Endothelial cell of umbilical vein (primary cell): ENCODE measurements around the gene SLC22A4. TPM values are rescaled to one million over a fixed set of nuclear protein-coding genes. Genes with fewer than 3 reads are reported as not detected.

ENCODE experiments used
- BruUV-seq: library from RNA; stranded (reverse); fragments of 400-500 nt; replicated peaks from 2 replicates; lab custom pipeline; 2021; lab: Mats Ljungman, UMichigan
- CTCF ChIA-PET: fragments of 300-600, 350-600 bp; sonication (Branson Sonifier 250); formaldehyde crosslinking; loops from one replicate; lab custom pipeline; 2021; ENCODE audit warnings: antibody characterized with exemption, inconsistent platforms; lab: Charles Lee
- POLR2A ChIA-PET: fragments of 300-600, 350-600 bp; sonication (Branson Sonifier 250); formaldehyde crosslinking; loops from one replicate; lab custom pipeline; 2021; ENCODE audit warnings: antibody characterized with exemption, inconsistent platforms; lab: Charles Lee
- DNase-seq: peaks from one replicate; pipeline ENCODE4 v3.0.0-alpha.2; 2011; ENCODE audit warnings: low read depth, low spot score
- FAIRE-seq: peaks from 2 replicates; lab custom pipeline; 2011; peaks lifted over from hg19 to GRCh38; lab: Jason Lieb, UNC
- H2AFZ ChIP-seq: 2 replicates; pipeline ENCODE4 v1.6.0; 2012; ENCODE audit warnings: low read depth, low read length, control low read depth, inconsistent platforms
- H3K27ac ChIP-seq: 2 replicates; pipeline ENCODE4 v1.5.1; 2011; ENCODE audit warnings: low read depth, mild to moderate bottlenecking, control low read depth, low read length, moderate library complexity; ENCODE audit not compliant: insufficient read depth
- H3K27me3 ChIP-seq, 2 experiments: 2 replicates each; pipeline versions ENCODE4 v1.6.0 to v1.6.1; 2011; ENCODE audit warnings: low read length in 2 of 2, mixed read lengths in 1 of 2; ENCODE audit not compliant: control insufficient read depth in 2 of 2, insufficient read depth in 2 of 2
- H3K36me3 ChIP-seq, 2 experiments: 2 replicates in 1 of 2; 3 replicates in 1 of 2; pipeline ENCODE4 v1.5.1; 2011; ENCODE audit warnings: low read length in 2 of 2, mild to moderate bottlenecking in 1 of 2, moderate library complexity in 1 of 2; ENCODE audit not compliant: control insufficient read depth in 2 of 2, insufficient read depth in 2 of 2; ENCODE audit errors: extremely low read depth in 1 of 2
- H3K4me1 ChIP-seq: 3 replicates; pipeline ENCODE4 v1.5.1; 2011; ENCODE audit warnings: mild to moderate bottlenecking, low read length; ENCODE audit not compliant: control insufficient read depth, insufficient read depth; ENCODE audit errors: extremely low read depth
- H3K4me2 ChIP-seq: 2 replicates; pipeline ENCODE4 v1.6.1; 2011; ENCODE audit warnings: low read length, control low read depth, mixed read lengths; ENCODE audit not compliant: insufficient read depth
- H3K4me3 ChIP-seq, 3 experiments: fragments of 200-600 bp in 1 of 3; sonication (generic), shearing (Covaris generic) in 1 of 3; replicated peaks in 1 of 3; 2 replicates each; pipeline ENCODE4 v1.5.1; 2011 to 2016; ENCODE audit warnings: control low read depth in 3 of 3, low read length in 3 of 3, mild to moderate bottlenecking in 2 of 3, inconsistent platforms in 1 of 3, low read depth in 1 of 3, moderate library complexity in 1 of 3; ENCODE audit not compliant: insufficient read depth in 1 of 3
- H3K79me2 ChIP-seq: 2 replicates; pipeline ENCODE4 v1.6.0; 2012; ENCODE audit warnings: low read length, inconsistent platforms; ENCODE audit not compliant: control insufficient read depth, insufficient read depth
- H3K9ac ChIP-seq: replicated peaks from 2 replicates; pipeline ENCODE3; 2011; ENCODE audit warnings: low read length, control low read depth; ENCODE audit not compliant: insufficient read depth; ENCODE audit errors: extremely low read depth
- H3K9me1 ChIP-seq: replicated peaks from 3 replicates; pipeline ENCODE4 v1.6.0; 2011; ENCODE audit warnings: mild to moderate bottlenecking, low read length; ENCODE audit not compliant: control insufficient read depth, insufficient read depth; ENCODE audit errors: extremely low read depth
- H3K9me3 ChIP-seq: replicated peaks from 2 replicates; pipeline ENCODE4 v1.5.1; 2012; ENCODE audit warnings: low read length, inconsistent platforms; ENCODE audit not compliant: control insufficient read depth, insufficient read depth
- H4K20me1 ChIP-seq: replicated peaks from 2 replicates; pipeline ENCODE3; 2011; ENCODE audit warnings: mild to moderate bottlenecking, low read length; ENCODE audit not compliant: control insufficient read depth, insufficient read depth; ENCODE audit errors: extremely low read depth
- EZH2 ChIP-seq: IDR thresholded peaks from 2 replicates; pipeline ENCODE4 v1.6.1; 2012; ENCODE audit warnings: borderline replicate concordance, low read depth, mild to moderate bottlenecking, moderate library complexity, low read length, inconsistent platforms; ENCODE audit not compliant: severe bottlenecking
- FOS ChIP-seq: IDR thresholded peaks from 2 replicates; pipeline ENCODE4 v1.6.1; 2011; ENCODE audit warnings: mild to moderate bottlenecking, low read length, moderate library complexity, borderline replicate concordance; ENCODE audit not compliant: insufficient read depth
- GATA2 ChIP-seq: IDR thresholded peaks from 2 replicates; pipeline ENCODE4 v1.7.0; 2011; ENCODE audit warnings: low read depth, mild to moderate bottlenecking, moderate library complexity, mixed read lengths, low read length; ENCODE audit not compliant: insufficient read length, insufficient read depth
- JUN ChIP-seq: IDR thresholded peaks from 2 replicates; pipeline ENCODE4 v1.6.1; 2011; ENCODE audit warnings: borderline replicate concordance, low read depth; ENCODE audit not compliant: insufficient read length, insufficient read depth
- MYC ChIP-seq: IDR thresholded peaks from one replicate; pipeline ENCODE4 v1.6.1; 2011; ENCODE audit warnings: mild to moderate bottlenecking, low read depth, low read length
- POLR2A ChIP-seq: IDR thresholded peaks from 2 replicates; pipeline ENCODE4 v1.6.1; 2012; ENCODE audit warnings: low read depth, mild to moderate bottlenecking, control low read depth, low read length
- POLR2AphosphoS5 ChIP-seq: IDR thresholded peaks from 2 replicates; pipeline ENCODE4 v1.6.1; 2012; ENCODE audit warnings: low read depth, mild to moderate bottlenecking, control low read depth, low read length, moderate library complexity; ENCODE audit not compliant: insufficient read depth
- dilution Hi-C: fragments of 300-500 bp; cut with MboI; formaldehyde crosslinking; loops from one replicate; pipeline ENCODE4 v1.15.0; 2019; ENCODE audit warnings: low sequenced_read_pairs; ENCODE audit not compliant: extremely low pct_ligation_motif_present
- intact Hi-C: fragments of 100-400 bp; cut with micrococcal nuclease; formaldehyde crosslinking; loops from one replicate; pipeline ENCODE4 v1.10.0; 2022
- polyA plus RNA-seq, 4 experiments: library from polyadenylated mRNA; depleted of rRNA in 3 of 4; stranded (reverse) in 3 of 4; unstranded in 1 of 4; fragments of >200 nt; gene quantifications; 2 replicates each; pipeline versions ENCODE4 v1.2.1 to v1.2.3, GENCODE V29; 2011 to 2012; ENCODE audit warnings: missing spikeins in 1 of 4
- total RNA-seq: library from RNA; stranded (reverse); gene quantifications from 2 replicates; pipeline ENCODE4 v1.2.3, GENCODE V29; 2021

The SLC22A4 gene
- total and polyA plus RNA-seq, 2 donors (not counting 3 experiments of a cell fraction or from before 2014, with no cell fraction given) = 4.9 to 6.9 TPM

- dilution Hi-C loops (no loop called here), intact Hi-C loops (no loop called here)
- no peaks in the 10 kb centered on the region for H4K20me1 ChIP-seq
- no peaks in the 10 kb centered on the region for H3K27me3 ChIP-seq
- no peaks in the 10 kb centered on the region for H3K9me3 ChIP-seq
- no TSS peak for BruUV-seq
- no peak overlapping the region for H3K27ac ChIP-seq
- H3K9me1 ChIP-seq = no peaks in the 10 kb centered on the region
- H3K4me1 ChIP-seq = peaks cover 12% of the 10 kb centered on the region
- peaks cover 6% of the 10 kb centered on the region for H3K79me2 ChIP-seq
- no peak overlapping the region for H3K4me2 ChIP-seq
- TF ChIP-seq POLR2A (no peak), FOS (no peak), EZH2 (no peak), MYC (no peak), POLR2AphosphoS5 (no peak), GATA2 (no peak), JUN (no peak)
- DNase-seq (no peak), FAIRE-seq (no peak)
- no peak overlapping the region for H2AFZ ChIP-seq
- no peaks in the 10 kb centered on the region for H3K36me3 ChIP-seq
- no peak overlapping the region for H3K9ac ChIP-seq
- no peak overlapping the region for H3K4me3 ChIP-seq
- CTCF ChIA-PET = interaction anchor here (1.5 kb wide), 1 partner anchor 12 kb away, joined by 3 read pairs; no protein-coding TSS in a partner anchor
- POLR2A ChIA-PET = no interaction called here
Measured at GRCh38 chr5:132300577-132301343, 6.6 kb downstream of the SLC22A4 start.
